Endothelial cell (in vitro differentiated cells): Measurements from ENCODE around the gene ANKUB1. TPM values are rescaled to one million over a fixed set of nuclear protein-coding genes. Genes with fewer than 3 reads are reported as not detected.

Experiments
- DNase-seq: peaks from one replicate; pipeline ENCODE4 v3.0.0; 2021; ENCODE audit warnings: low spot score
- H3K27ac Mint-ChIP-seq: one replicate; pipeline ENCODE4 v1.8.0; 2021; ENCODE audit warnings: mixed read lengths, inconsistent platforms; ENCODE audit not compliant: unreplicated experiment
- H3K27me3 Mint-ChIP-seq: one replicate; pipeline ENCODE4 v1.8.0; 2021; ENCODE audit warnings: mild to moderate bottlenecking, moderate library complexity, mixed read lengths, inconsistent platforms; ENCODE audit not compliant: unreplicated experiment
- H3K36me3 Mint-ChIP-seq: one replicate; pipeline ENCODE4 v1.8.0; 2021; ENCODE audit warnings: mild to moderate bottlenecking, low read depth, mixed read lengths, inconsistent platforms; ENCODE audit not compliant: unreplicated experiment
- H3K4me1 Mint-ChIP-seq: one replicate; pipeline ENCODE4 v1.8.0; 2021; ENCODE audit warnings: mild to moderate bottlenecking, mixed read lengths, inconsistent platforms; ENCODE audit not compliant: unreplicated experiment
- H3K4me3 Mint-ChIP-seq: one replicate; pipeline ENCODE4 v1.8.0; 2021; ENCODE audit warnings: mild to moderate bottlenecking, mixed read lengths, inconsistent platforms; ENCODE audit not compliant: unreplicated experiment
- H3K9me3 Mint-ChIP-seq: one replicate; pipeline ENCODE4 v1.8.0; 2021; ENCODE audit warnings: mixed read lengths, inconsistent platforms; ENCODE audit not compliant: unreplicated experiment
- CTCF ChIP-seq: fragments of 200-600 bp; sonication (generic); IDR thresholded peaks from one replicate; pipeline ENCODE4 v1.5.0; 2021; ENCODE audit warnings: antibody characterized with exemption; ENCODE audit not compliant: unreplicated experiment
- total RNA-seq: library from RNA; stranded (reverse); fragmentation: NEBNext Ultra II Directional; extraction: Animal tissue kit (Norgen Biotek cat#: 25700); gene quantifications from one replicate; pipeline ENCODE4 v1.2.1, GENCODE V29; 2021; ENCODE audit not compliant: unreplicated experiment

The ANKUB1 gene
- total RNA-seq, 1 donor from 2014 or later = not detected

- no peaks in the 10 kb centered on the region for H3K9me3 Mint-ChIP-seq
- no peaks in the 10 kb centered on the region for H3K36me3 Mint-ChIP-seq
- no peak for DNase-seq
- H3K27me3 Mint-ChIP-seq = no peaks in the 10 kb centered on the region
- no peak overlapping the region for H3K27ac Mint-ChIP-seq
- no peak overlapping the region for H3K4me3 Mint-ChIP-seq
- no peak for TF ChIP-seq CTCF
- no peaks in the 10 kb centered on the region for H3K4me1 Mint-ChIP-seq
These were observed 65.5 kb downstream of the ANKUB1 start for GRCh38 chr3:149726716-149727407.

DNA sequence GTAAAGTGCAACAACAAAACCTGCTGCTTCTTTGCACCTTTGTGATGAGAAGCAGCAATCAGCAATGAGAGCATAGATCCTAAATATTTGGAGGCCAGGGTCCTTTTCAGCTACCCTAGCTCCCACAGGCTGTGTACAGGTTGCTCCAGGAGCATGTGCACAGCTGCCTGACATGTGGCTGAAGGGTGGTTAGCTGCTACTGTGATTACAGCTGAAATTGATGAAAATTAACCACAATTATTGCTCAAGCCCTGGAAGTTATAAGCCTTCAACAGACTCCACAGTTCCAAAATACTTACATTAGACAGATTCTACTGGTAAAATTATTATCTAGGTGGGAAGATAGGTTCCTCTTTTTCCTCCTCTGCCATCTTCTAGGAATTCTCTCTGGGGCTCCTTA, 68.6 kb downstream of the ANKUB1 start:
- peaks cover 6% of the 10 kb centered on the region for H3K36me3 Mint-ChIP-seq
- no peak for DNase-seq
- no peak overlapping the region for H3K27ac Mint-ChIP-seq
- no peak for TF ChIP-seq CTCF
- H3K27me3 Mint-ChIP-seq = no peaks in the 10 kb centered on the region
- peaks cover under 1% of the 10 kb centered on the region for H3K4me1 Mint-ChIP-seq
- H3K4me3 Mint-ChIP-seq = no peak overlapping the region
- H3K9me3 Mint-ChIP-seq = no peaks in the 10 kb centered on the region

GRCh38 chr3:149720918-149721317, 71.4 kb downstream of the ANKUB1 start:
- Mint-ChIP-seq H3K27ac (no peak overlapping the region), H3K36me3 (peaks cover 6% of the 10 kb centered on the region), H3K4me3 (no peak overlapping the region), H3K27me3 (no peaks in the 10 kb centered on the region), H3K4me1 (peaks cover 15% of the 10 kb centered on the region), H3K9me3 (no peaks in the 10 kb centered on the region)
- DNase-seq = no peak
- no peak for TF ChIP-seq CTCF

DNA sequence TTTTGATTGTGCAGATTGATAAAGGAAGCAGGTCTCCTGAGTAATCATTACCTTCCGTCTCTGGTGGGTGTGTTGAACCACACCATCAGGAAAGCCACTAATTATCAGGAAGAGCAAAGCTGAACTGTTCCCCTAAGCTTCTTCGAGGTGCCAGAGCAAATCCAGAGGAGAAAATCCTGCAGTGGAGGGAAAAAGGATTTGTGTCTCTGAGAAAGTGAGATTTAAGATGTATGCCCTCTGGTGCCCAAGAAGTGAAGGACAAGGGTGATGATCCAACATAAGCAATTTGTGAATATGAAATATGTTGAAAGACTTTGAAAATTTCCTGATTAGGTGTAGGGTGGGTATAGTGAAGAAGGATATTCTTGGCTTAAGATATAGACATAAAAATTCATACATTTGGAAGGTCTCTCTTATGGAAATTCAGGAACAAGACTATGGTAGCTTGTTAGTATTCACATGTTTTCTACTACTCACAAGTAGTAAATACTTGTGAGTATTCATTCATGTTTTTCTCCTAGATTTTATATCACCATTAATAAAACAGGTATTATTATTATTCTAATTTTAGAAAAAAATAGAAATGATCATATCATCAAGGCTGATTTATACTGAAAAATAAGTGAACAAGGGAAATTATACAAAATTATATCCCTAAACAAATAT, 74.8 kb downstream of the ANKUB1 start:
- peak overlapping the region; percentile 83 for H3K27ac Mint-ChIP-seq
- no peak overlapping the region for H3K4me3 Mint-ChIP-seq
- H3K9me3 Mint-ChIP-seq = no peaks in the 10 kb centered on the region
- TF ChIP-seq CTCF = peak; percentile 79
- DNase-seq = peak; percentile 35
- peaks cover 6% of the 10 kb centered on the region for H3K36me3 Mint-ChIP-seq
- no peaks in the 10 kb centered on the region for H3K27me3 Mint-ChIP-seq
- H3K4me1 Mint-ChIP-seq = peaks cover 15% of the 10 kb centered on the region

GRCh38 chr3:149716984-149717383, 75.4 kb downstream of the ANKUB1 start:
- no peak for TF ChIP-seq CTCF
- peak overlapping the region; percentile 83 for H3K27ac Mint-ChIP-seq
- DNase-seq = no peak
- H3K9me3 Mint-ChIP-seq = no peaks in the 10 kb centered on the region
- H3K36me3 Mint-ChIP-seq = peaks cover 6% of the 10 kb centered on the region
- no peak overlapping the region for H3K4me3 Mint-ChIP-seq
- H3K4me1 Mint-ChIP-seq = peaks cover 15% of the 10 kb centered on the region
- no peaks in the 10 kb centered on the region for H3K27me3 Mint-ChIP-seq
